SK-N-MC (cell line): ENCODE measurements around the gene SYT12.

Experiments
- EZH2 ChIP-seq: fragments of 200-600 bp; sonication (generic); IDR thresholded peaks from one replicate; pipeline ENCODE4 v1.6.1; 2017; ENCODE audit warnings: antibody characterized with exemption
- POLR2AphosphoS5 ChIP-seq: IDR thresholded peaks from 2 replicates; pipeline ENCODE4 v1.6.1; 2012; ENCODE audit warnings: mild to moderate bottlenecking, low read depth, low read length, borderline replicate concordance

DNA sequence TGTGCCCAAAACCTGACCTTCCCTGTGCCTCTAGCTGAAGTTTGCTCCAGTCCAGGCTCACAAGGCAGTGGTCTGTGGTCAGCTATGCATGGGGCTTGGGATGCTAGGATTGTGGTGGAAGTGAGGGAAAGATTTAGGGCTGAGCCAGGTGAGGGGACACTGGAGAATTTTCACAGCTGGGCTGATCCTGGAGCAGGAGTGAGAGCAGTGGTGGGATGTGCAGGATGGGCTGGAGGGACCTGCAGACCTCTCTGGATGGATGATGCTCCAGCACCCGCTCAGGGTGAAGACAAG lies 72.2 kb downstream of the SYT12 start:
- TF ChIP-seq POLR2AphosphoS5 (no peak), EZH2 (no peak)
